ENCODE results near the gene PIEZO2.

Gene PIEZO2

GRCh38 chr18:10896851-10897250 lies 252.5 kb downstream of the PIEZO2 start:
- TF ChIP-seq CTCF (IDR thresholded peaks at IDR 0.05; ENCODE audit: low read depth, low read length, missing control alignments): no peak
- H3K4me3 ChIP-seq (ENCODE audit: low read depth, low read length): no peak overlapping the region
- no peak for DNase-seq (ENCODE audit: low read depth)
- in situ Hi-C loops (cut with HindIII; ENCODE audit: low sequenced_read_pairs): no loop called here

GRCh38 chr18:10895976-10896375 lies 253.4 kb downstream of the PIEZO2 start:
- no peak for DNase-seq (ENCODE audit: low read depth)
- in situ Hi-C loops (cut with HindIII; ENCODE audit: low sequenced_read_pairs): no loop called here
- no peak for TF ChIP-seq CTCF (IDR thresholded peaks at IDR 0.05; ENCODE audit: low read depth, low read length, missing control alignments)
- H3K4me3 ChIP-seq (ENCODE audit: low read depth, low read length): no peak overlapping the region

GRCh38 chr18:10894501-10894900 lies 254.9 kb downstream of the PIEZO2 start:
- no peak overlapping the region for H3K4me3 ChIP-seq (ENCODE audit: low read depth, low read length)
- no peak for TF ChIP-seq CTCF (IDR thresholded peaks at IDR 0.05; ENCODE audit: low read depth, low read length, missing control alignments)
- in situ Hi-C loops (cut with HindIII; ENCODE audit: low sequenced_read_pairs): no loop called here
- no peak for DNase-seq (ENCODE audit: low read depth)

- no peak overlapping the region for H3K4me3 ChIP-seq (ENCODE audit: low read depth, low read length)
- in situ Hi-C loops (cut with HindIII; ENCODE audit: low sequenced_read_pairs): no loop called here
- no peak for TF ChIP-seq CTCF (IDR thresholded peaks at IDR 0.05; ENCODE audit: low read depth, low read length, missing control alignments)
- no peak for DNase-seq (ENCODE audit: low read depth)
Measured at GRCh38 chr18:10893761-10894160, 255.6 kb downstream of the PIEZO2 start.

GRCh38 chr18:10893196-10893595 lies 256.2 kb downstream of the PIEZO2 start:
- in situ Hi-C loops (cut with HindIII; ENCODE audit: low sequenced_read_pairs): no loop called here
- no peak for DNase-seq (ENCODE audit: low read depth)
- no peak for TF ChIP-seq CTCF (IDR thresholded peaks at IDR 0.05; ENCODE audit: low read depth, low read length, missing control alignments)
- H3K4me3 ChIP-seq (ENCODE audit: low read depth, low read length): no peak overlapping the region

- DNase-seq (ENCODE audit: low read depth): no peak
- TF ChIP-seq CTCF (IDR thresholded peaks at IDR 0.05; ENCODE audit: low read depth, low read length, missing control alignments): no peak
- no peak overlapping the region for H3K4me3 ChIP-seq (ENCODE audit: low read depth, low read length)
- in situ Hi-C loops (cut with HindIII; ENCODE audit: low sequenced_read_pairs): no loop called here
Measured at GRCh38 chr18:10892786-10893185, 256.6 kb downstream of the PIEZO2 start.

- no peak for TF ChIP-seq CTCF (IDR thresholded peaks at IDR 0.05; ENCODE audit: low read depth, low read length, missing control alignments)
- in situ Hi-C loops (cut with HindIII; ENCODE audit: low sequenced_read_pairs): no loop called here
- no peak for DNase-seq (ENCODE audit: low read depth)
- H3K4me3 ChIP-seq (ENCODE audit: low read depth, low read length): no peak overlapping the region
Measured at GRCh38 chr18:10890022-10890421, 259.3 kb downstream of the PIEZO2 start.

Measured in astrocyte of the cerebellum (primary cell).